PC-3 (cell line): ENCODE measurements around the gene ZNF365. TPM values are rescaled to one million over a fixed set of nuclear protein-coding genes. Genes with fewer than 3 reads are reported as not detected.

Source experiments
- ATAC-seq: fragments of 200-7000 bp; cut with Tn5 transposase; 2 replicates; pipeline ENCODE4 v1.9.1; 2020; ENCODE audit warnings: mild to moderate bottlenecking, moderate library complexity
- BruUV-seq: library from RNA; stranded (reverse); fragments of 400-500 nt; replicated peaks from 2 replicates; lab custom pipeline; 2021; lab: Mats Ljungman, UMichigan
- CTCF ChIA-PET: fragments of 300-600 bp; sonication (Branson Sonifier 250); formaldehyde crosslinking; loops from one replicate; lab custom pipeline; 2022; ENCODE audit warnings: antibody characterized with exemption; lab: Charles Lee
- POLR2A ChIA-PET: fragments of 300-600 bp; sonication (Branson Sonifier 250); formaldehyde crosslinking; loops from one replicate; lab custom pipeline; 2022; ENCODE audit warnings: antibody characterized with exemption; ENCODE audit not compliant: unreplicated experiment; lab: Charles Lee
- DNase-seq: peaks from one replicate; pipeline ENCODE4 v3.0.0-alpha.2; 2015
- H2AFZ ChIP-seq: fragments of 300-600 bp; sonication (generic); 2 replicates; pipeline ENCODE4 v1.6.0; 2016; ENCODE audit warnings: antibody characterized with exemption, low read length
- H3F3A ChIP-seq: fragments of 300-600 bp; sonication (generic); one replicate; pipeline ENCODE4 v1.6.0; 2017; ENCODE audit warnings: antibody characterized with exemption, low read length, control low read depth, mild to moderate bottlenecking; ENCODE audit not compliant: unreplicated experiment
- H3K27ac ChIP-seq: fragments of 300-600 bp; sonication (generic); 2 replicates; pipeline ENCODE4 v1.5.1; 2016; ENCODE audit warnings: mild to moderate bottlenecking, low read length
- H3K27me3 ChIP-seq: fragments of 300-600 bp; sonication (generic); 2 replicates; pipeline ENCODE4 v1.6.1; 2016; ENCODE audit warnings: low read length, mixed read lengths
- H3K36me3 ChIP-seq: fragments of 300-600 bp; sonication (generic); 2 replicates; pipeline ENCODE4 v1.6.1; 2016; ENCODE audit warnings: low read depth, mixed run types, low read length, mixed read lengths
- H3K4me1 ChIP-seq: fragments of 300-600 bp; sonication (generic); 2 replicates; pipeline ENCODE4 v1.5.1; 2016; ENCODE audit warnings: low read length; ENCODE audit not compliant: insufficient read depth
- H3K4me2 ChIP-seq: fragments of 300-600 bp; sonication (generic); 2 replicates; pipeline ENCODE4 v1.6.0; 2016; ENCODE audit warnings: low read length
- H3K4me3 ChIP-seq: fragments of 300-600 bp; sonication (generic); 2 replicates; pipeline ENCODE4 v1.5.1; 2016; ENCODE audit warnings: mild to moderate bottlenecking, low read length, mixed read lengths
- H3K79me2 ChIP-seq: fragments of 300-600 bp; sonication (generic); 2 replicates; pipeline ENCODE4 v1.6.1; 2017; ENCODE audit warnings: low read length, mixed read lengths
- H3K9ac ChIP-seq: fragments of 300-600 bp; sonication (generic); 2 replicates; pipeline ENCODE4 v1.6.0; 2016; ENCODE audit warnings: mild to moderate bottlenecking, low read length
- H3K9me2 ChIP-seq: fragments of 300-600 bp; sonication (generic); replicated peaks from 2 replicates; pipeline ENCODE4 v1.6.1; 2016; ENCODE audit warnings: mixed run types, low read length, mixed read lengths
- H3K9me3 ChIP-seq: fragments of 300-600 bp; sonication (generic); 2 replicates; pipeline ENCODE4 v1.6.1; 2016; ENCODE audit warnings: low read length, mixed read lengths
- H4K20me1 ChIP-seq: fragments of 300-600 bp; sonication (generic); 2 replicates; pipeline ENCODE4 v1.6.1; 2016; ENCODE audit warnings: low read length, mixed read lengths
- CTCF ChIP-seq: fragments of 300-600 bp; sonication (generic); conservative IDR thresholded peaks from 2 replicates; pipeline ENCODE4 v1.5.1; 2017; ENCODE audit warnings: antibody characterized with exemption, low read depth, mild to moderate bottlenecking, low read length
- EZH2 ChIP-seq: fragments of 300-600 bp; sonication (generic); IDR thresholded peaks from one replicate; pipeline ENCODE4 v1.6.1; 2017; ENCODE audit warnings: antibody characterized with exemption, mild to moderate bottlenecking, low read length; ENCODE audit not compliant: unreplicated experiment
- EZH2phosphoT487 ChIP-seq: fragments of 300-600 bp; sonication (generic); IDR thresholded peaks from 2 replicates; pipeline ENCODE4 v1.6.1; 2018; ENCODE audit warnings: mild to moderate bottlenecking, antibody characterized with exemption, low read length, borderline replicate concordance
- intact Hi-C: fragments of 100-400 bp; cut with micrococcal nuclease; formaldehyde crosslinking; loops from 2 replicates; pipeline ENCODE4 v1.9.0; 2023
- total RNA-seq: library from RNA; depleted of rRNA; stranded (reverse); fragments of >200 nt; gene quantifications from 2 replicates; pipeline ENCODE4 v1.2.3, GENCODE V29; 2014

ZNF365 gene
- total RNA-seq, 1 experiment from 2014 or later: 20.2 TPM

- ATAC-seq: no peak
Observed at GRCh38 chr10:62433901-62434300, 59.7 kb downstream of the ZNF365 start.

GRCh38 chr10:62437696-62438095 is 63.5 kb downstream of the ZNF365 start:
- Histone ChIP-seq H2AFZ (no peak overlapping the region), H3K9ac (no peak overlapping the region), H3K4me3 (no peak overlapping the region), H3K27me3 (no peaks in the 10 kb centered on the region), H3K4me1 (peaks cover 24% of the 10 kb centered on the region), H4K20me1 (no peaks in the 10 kb centered on the region), H3F3A (peaks cover 10% of the 10 kb centered on the region), H3K9me2 (no peaks in the 10 kb centered on the region), H3K9me3 (no peaks in the 10 kb centered on the region), H3K27ac (no peak overlapping the region), H3K79me2 (no peaks in the 10 kb centered on the region), H3K4me2 (peak overlapping the region; percentile 1; the same call in 1 of the 2 replicates), H3K36me3 (no peaks in the 10 kb centered on the region)
- peak; percentile 67 for ATAC-seq
- no peak for TF ChIP-seq EZH2
- peak; percentile 100 for TF ChIP-seq CTCF
- CTCF ChIA-PET: interaction anchor here (0.5 to 2.9 kb wide), 14 partner anchors 17 to 853 kb away, joined by 3 to 19 read pairs (median 4); partner anchors contain the start of gene EGR2
- intact Hi-C loops: loop anchor here (1.0 to 2.0 kb wide), 9 partner anchors 55 to 721 kb away; partner anchors contain the start of gene EGR2
- POLR2A ChIA-PET: interaction anchor here (0.6 kb wide), 1 partner anchor 185 kb away, joined by 4 read pairs; no protein-coding TSS in a partner anchor
- no TSS peak for BruUV-seq
- DNase-seq: peak; percentile 100

More at GRCh38 chr10:62433901-62434300, 59.7 kb downstream of the ZNF365 start:
- POLR2A ChIA-PET: interaction anchor here (0.7 to 1.0 kb wide), 2 partner anchors 14 to 451 kb away, joined by 3 to 4 read pairs; no protein-coding TSS in a partner anchor
- no peaks in the 10 kb centered on the region for H3K36me3 ChIP-seq
- peak overlapping the region; percentile 72 for H3K27ac ChIP-seq
- no peaks in the 10 kb centered on the region for H4K20me1 ChIP-seq
- H3K9me3 ChIP-seq: no peaks in the 10 kb centered on the region
- TF ChIP-seq EZH2phosphoT487 (no peak), EZH2 (no peak)
- CTCF ChIA-PET: interaction anchor here (1.2 kb wide), 1 partner anchor 50 kb away, joined by 3 read pairs; no protein-coding TSS in a partner anchor
- no peak for DNase-seq
- peaks cover 34% of the 10 kb centered on the region for H3K4me1 ChIP-seq
- intact Hi-C loops: loop anchor here (1.0 to 2.0 kb wide), 8 partner anchors 50 to 699 kb away; partner anchors contain the start of genes EGR2, NRBF2 and RTKN2
- no peaks in the 10 kb centered on the region for H3K9me2 ChIP-seq
- H3K9ac ChIP-seq: peak overlapping the region; percentile 4
- no peaks in the 10 kb centered on the region for H3K79me2 ChIP-seq
- H3K27me3 ChIP-seq: no peaks in the 10 kb centered on the region
- peaks cover 12% of the 10 kb centered on the region for H3F3A ChIP-seq
- TSS peak; percentile 78 for BruUV-seq
- peak overlapping the region; percentile 0; the same call in 1 of the 2 replicates for H2AFZ ChIP-seq
- peak overlapping the region; percentile 1; the same call in 1 of the 2 replicates for H3K4me3 ChIP-seq
- H3K4me2 ChIP-seq: peak overlapping the region; percentile 46

- H3K9ac ChIP-seq: no peak overlapping the region
- no peaks in the 10 kb centered on the region for H3K79me2 ChIP-seq
- ATAC-seq: no peak
- no peak overlapping the region for H2AFZ ChIP-seq
- no peaks in the 10 kb centered on the region for H3K9me2 ChIP-seq
- no peak overlapping the region for H3K27ac ChIP-seq
- no peak overlapping the region for H3K4me3 ChIP-seq
- ChIA-PET CTCF (no interaction called here), POLR2A (no interaction called here)
- H3K4me1 ChIP-seq: peaks cover 7% of the 10 kb centered on the region; the same call in 1 of the 2 replicates
- TF ChIP-seq EZH2phosphoT487: no peak
- no peak for TF ChIP-seq CTCF
- no peak for TF ChIP-seq EZH2
- BruUV-seq: no TSS peak
- H3F3A ChIP-seq: no peaks in the 10 kb centered on the region
- no peak overlapping the region for H3K4me2 ChIP-seq
- no peaks in the 10 kb centered on the region for H4K20me1 ChIP-seq
- H3K9me3 ChIP-seq: no peaks in the 10 kb centered on the region
- H3K36me3 ChIP-seq: no peaks in the 10 kb centered on the region
- no peak for DNase-seq
- intact Hi-C loops: no loop called here
- H3K27me3 ChIP-seq: no peaks in the 10 kb centered on the region
Observed at GRCh38 chr10:62442006-62442405, 67.8 kb downstream of the ZNF365 start.
